Tibial nerve (tissue), 3 donors: ENCODE measurements around the gene SIRT6.

Experiments used
- CTCF ChIP-seq, 5 experiments: fragments of 200-600 bp in 3 of 5; fragments of 450-650 bp in 2 of 5; sonication (generic) in 3 of 5; IDR thresholded peaks; one replicate each; pipeline ENCODE4 v1.5.1; 2016 to 2019; ENCODE audit warnings: antibody characterized with exemption in 5 of 5, mild to moderate bottlenecking in 3 of 5, moderate library complexity in 2 of 5
- POLR2A ChIP-seq, 2 donors: fragments of 450-650 bp; IDR thresholded peaks; one replicate each; pipeline ENCODE4 v1.6.1; 2017; ENCODE audit warnings: antibody characterized with exemption in 2 of 2, mild to moderate bottlenecking in 2 of 2, moderate library complexity in 2 of 2

DNA sequence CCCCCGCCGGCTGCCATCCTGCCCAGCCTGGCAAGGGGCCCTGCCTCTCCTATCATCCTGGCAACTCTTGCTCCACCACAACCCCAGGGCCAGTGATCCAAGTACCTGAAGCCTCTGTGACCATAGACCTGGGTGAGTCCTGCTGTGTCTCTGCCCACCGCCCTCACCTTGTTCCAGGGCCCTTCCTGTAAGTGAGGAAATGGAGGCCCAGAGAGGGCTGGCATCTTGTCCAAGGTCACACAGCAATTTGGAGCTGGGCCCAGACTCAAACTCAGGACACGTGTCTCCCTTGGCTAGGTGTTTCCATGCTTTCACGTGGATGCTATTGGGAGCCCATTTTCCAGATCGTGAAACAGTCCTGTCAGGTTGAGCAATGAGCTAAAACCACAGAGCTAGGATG is 25.2 kb downstream of the SIRT6 start:
- TF ChIP-seq CTCF (IDR thresholded peaks at IDR 0.05) (no peak), POLR2A (IDR thresholded peaks at IDR 0.05) (no peak)
